Activated naive CD8-positive, alpha-beta T cell treated with anti-CD3 and anti-CD28 coated beads, Interleukin-2, amount 10 ng/mL, durations not matched to agents 7 days and 5 days (primary cell): ENCODE results near the gene DNMT3L. TPM values are rescaled to one million over a fixed set of nuclear protein-coding genes. Genes with fewer than 3 reads are reported as not detected.
"Not testable (repeated sequence)": the region's sequence is repeated elsewhere in the genome, so short reads cannot be mapped to it uniquely, and the experiment has no call there.

Experiments
- ATAC-seq: fragments of 150-1000 bp; cut with Tn5 transposase; one replicate; pipeline ENCODE4 v1.10.0; 2021; ENCODE audit warnings: low read depth, moderate library complexity
- POLR2A ChIA-PET: fragments of 350-600 bp; sonication (Branson Sonifier 250); formaldehyde crosslinking; loops from one replicate; lab custom pipeline; 2021; ENCODE audit warnings: antibody characterized with exemption; lab: Charles Lee
- DNase-seq: peaks from one replicate; pipeline ENCODE4 v3.0.0; 2021
- H3K27ac Mint-ChIP-seq: one replicate; pipeline ENCODE4 v1.8.0; 2022; ENCODE audit warnings: mild to moderate bottlenecking, mixed read lengths
- H3K27me3 Mint-ChIP-seq: one replicate; pipeline ENCODE4 v1.8.0; 2022; ENCODE audit warnings: mild to moderate bottlenecking, moderate library complexity, mixed read lengths
- H3K36me3 Mint-ChIP-seq: one replicate; pipeline ENCODE4 v1.8.0; 2021; ENCODE audit warnings: mild to moderate bottlenecking, mixed read lengths
- H3K4me1 Mint-ChIP-seq: one replicate; pipeline ENCODE4 v1.8.0; 2021; ENCODE audit warnings: mixed read lengths
- H3K4me3 Mint-ChIP-seq: one replicate; pipeline ENCODE4 v1.8.0; 2022; ENCODE audit warnings: mild to moderate bottlenecking, moderate library complexity, mixed read lengths
- H3K9me3 Mint-ChIP-seq: one replicate; pipeline ENCODE4 v1.8.0; 2021; ENCODE audit warnings: mixed read lengths
- total RNA-seq, 2 experiments: library from RNA; stranded (reverse); gene quantifications; one replicate each; pipeline ENCODE4 v1.2.3, GENCODE V29; 2021

Gene DNMT3L
- total RNA-seq, 2 experiments from 2014 or later = not detected

DNA sequence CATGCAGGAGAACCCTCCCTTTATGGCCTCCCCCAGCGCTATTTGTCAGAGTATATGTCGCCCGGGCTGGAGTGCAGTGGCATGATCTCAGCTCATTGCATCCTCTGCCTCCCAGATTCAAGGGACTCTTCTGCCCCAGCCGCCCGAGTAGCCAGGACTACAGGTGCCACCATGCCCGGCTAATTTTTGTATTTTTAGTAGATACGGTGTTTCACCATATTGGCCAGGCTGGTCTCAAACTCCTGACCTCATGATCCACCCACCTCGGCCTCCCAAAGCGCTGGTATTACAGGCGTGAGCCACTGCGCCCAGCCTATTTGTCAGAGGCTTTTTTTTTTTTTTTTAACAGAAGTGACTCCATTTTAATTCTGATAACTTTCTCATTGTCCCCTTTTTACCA is 61.7 kb downstream of the DNMT3L start:
- H3K36me3 Mint-ChIP-seq, ATAC-seq, H3K9me3 Mint-ChIP-seq, POLR2A ChIA-PET, H3K4me1 Mint-ChIP-seq, H3K4me3 Mint-ChIP-seq, H3K27ac Mint-ChIP-seq, DNase-seq, H3K27me3 Mint-ChIP-seq: not testable (repeated sequence)

DNA sequence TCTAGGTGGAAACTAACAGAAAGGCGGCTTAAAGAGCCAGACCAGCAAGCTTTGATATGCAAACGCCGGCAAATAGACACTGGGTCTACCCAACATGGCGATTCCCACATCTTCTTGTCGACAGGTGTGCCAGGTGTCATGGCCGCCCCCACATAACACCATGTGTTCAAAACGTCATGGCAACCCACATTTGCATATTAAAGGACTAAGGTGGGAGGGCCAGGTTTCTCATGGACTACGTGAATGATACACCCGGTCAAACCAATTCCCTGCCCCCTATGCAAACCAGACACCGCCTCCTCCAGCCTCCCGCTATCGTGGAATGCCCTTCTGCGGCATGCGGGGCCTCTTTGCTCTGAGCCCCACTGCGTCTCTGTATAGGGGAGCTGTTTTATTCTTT is 62.2 kb downstream of the DNMT3L start:
- ATAC-seq = no peak
- POLR2A ChIA-PET = no interaction called here
- Mint-ChIP-seq H3K4me3 (no peak overlapping the region), H3K27ac (no peak overlapping the region), H3K36me3 (no peaks in the 10 kb centered on the region), H3K9me3 (no peaks in the 10 kb centered on the region), H3K4me1 (no peaks in the 10 kb centered on the region), H3K27me3 (no peaks in the 10 kb centered on the region)
- DNase-seq = no peak

DNA sequence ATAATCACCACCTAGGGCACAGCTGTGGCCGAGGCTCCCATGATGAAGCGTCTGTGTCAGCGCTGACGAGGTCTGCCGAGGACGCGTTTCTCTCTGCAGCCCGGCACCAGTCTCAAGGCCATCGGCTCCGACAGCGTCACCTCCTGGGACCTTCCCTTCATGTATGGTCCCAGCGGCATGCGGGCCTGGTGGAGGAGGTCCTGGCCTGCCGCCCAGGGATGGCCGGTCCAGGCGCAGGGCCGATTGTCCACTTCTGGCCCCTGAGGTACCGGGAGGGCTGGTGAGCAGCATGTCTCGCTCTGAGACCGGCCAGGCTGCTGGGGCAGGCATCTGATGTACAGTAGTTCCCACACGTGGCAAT is 64.6 kb downstream of the DNMT3L start:
- ATAC-seq, POLR2A ChIA-PET, H3K9me3 Mint-ChIP-seq, DNase-seq, H3K4me3 Mint-ChIP-seq, H3K36me3 Mint-ChIP-seq, H3K4me1 Mint-ChIP-seq, H3K27me3 Mint-ChIP-seq, H3K27ac Mint-ChIP-seq: not testable (repeated sequence)

Other genes starting within 250 kb of the DNMT3L start
- 10 to 100 TPM; 77.9 to 82.7 TPM for gene TRAPPC10, start 249.6 kb downstream of the DNMT3L start, total RNA-seq
- gene PWP2, start 154.5 kb downstream of the DNMT3L start, total RNA-seq = 10 to 100 TPM in 1 of 2 experiments, 1 to 10 TPM in 1; 4.5 to 12.2 TPM
- gene GATD3, start 128.2 kb downstream of the DNMT3L start, total RNA-seq = 10 to 100 TPM; 12.7 to 14.6 TPM
- gene ICOSLG, start 21.0 kb downstream of the DNMT3L start, total RNA-seq = 1 to 10 TPM; 1.5 to 1.8 TPM
- not detected for gene AIRE, start 24.0 kb upstream of the DNMT3L start, total RNA-seq
- 100 to 1,000 TPM; 183 to 193 TPM for gene PFKL, start 38.2 kb upstream of the DNMT3L start, total RNA-seq
- 10 to 100 TPM; 23.7 TPM for gene CFAP410, start 77.5 kb upstream of the DNMT3L start, total RNA-seq
- gene TRPM2, start 91.7 kb upstream of the DNMT3L start, total RNA-seq = 10 to 100 TPM; 29.6 to 31.1 TPM
- gene LRRC3, start 193.6 kb upstream of the DNMT3L start, total RNA-seq = 1 to 10 TPM; 3.0 to 3.5 TPM